Cerebellar nuclear complex (tissue), 1 donor: ENCODE results near the gene APOC4.
A peak's percentile ranks its signal among the peaks of the same experiment; 100 is the strongest.
"Not testable (repeated sequence)": the region's sequence is repeated elsewhere in the genome, so short reads cannot be mapped to it uniquely, and the experiment has no call there.

Source experiments
- DNase-seq, 2 experiments: peaks; one replicate each; lab custom pipeline; 2025; lab: John Stamatoyannopoulos, UW

The APOC4 gene, protein sequence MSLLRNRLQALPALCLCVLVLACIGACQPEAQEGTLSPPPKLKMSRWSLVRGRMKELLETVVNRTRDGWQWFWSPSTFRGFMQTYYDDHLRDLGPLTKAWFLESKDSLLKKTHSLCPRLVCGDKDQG

GRCh38 chr19:44942067-44942571 lies at the start of gene APOC4:
APOC4 (plus strand) TSS chr19:44942237; CDS start chr19:44942278, 41 bp downstream.
- no peak for DNase-seq

GRCh38 chr19:44892932-44893331 lies 49.1 kb upstream of the APOC4 start:
- no peak for DNase-seq

GRCh38 chr19:44893332-44894051 lies 48.5 kb upstream of the APOC4 start:
- no peak for DNase-seq

DNA sequence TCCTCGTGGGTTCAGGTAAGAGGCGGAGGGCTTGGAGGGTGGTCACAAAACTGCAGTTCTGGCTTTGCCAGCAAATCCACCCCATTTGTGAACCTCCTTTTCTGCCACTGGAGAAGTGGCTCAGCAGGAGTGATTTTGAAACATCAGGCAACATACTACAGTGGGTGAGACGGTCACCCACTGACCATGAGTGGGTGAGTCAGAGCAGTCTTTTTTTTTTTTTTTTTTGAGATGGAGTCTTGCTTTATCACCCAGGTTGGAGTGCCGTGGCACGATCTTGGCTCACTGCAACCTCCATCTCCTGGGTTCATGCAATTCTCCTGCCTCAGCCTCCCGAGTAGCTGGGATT lies 48.0 kb upstream of the APOC4 start:
- no peak for DNase-seq

DNA sequence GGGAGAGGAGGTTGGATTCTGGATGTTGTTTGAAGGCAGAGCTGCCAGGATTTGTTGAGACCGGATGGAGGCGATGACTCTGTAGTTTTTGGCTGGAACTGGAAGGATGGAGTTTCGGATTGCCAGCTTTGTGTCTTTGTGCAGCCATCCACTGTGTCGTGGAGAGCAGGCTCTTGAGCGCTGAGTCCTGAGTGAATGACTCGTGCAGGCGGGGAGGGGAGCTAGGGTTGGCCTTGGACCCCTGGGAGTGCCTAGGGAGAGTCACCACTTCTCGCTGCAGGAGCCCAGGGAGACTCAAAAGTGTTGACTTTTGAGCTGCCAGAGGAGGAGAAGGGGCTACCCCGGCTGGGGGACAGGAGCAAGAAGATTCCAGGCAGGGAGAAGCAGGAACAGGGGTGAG lies 47.1 kb upstream of the APOC4 start:
- DNase-seq: no peak

- DNase-seq: no peak
Measured at GRCh38 chr19:44897835-44898234, 44.2 kb upstream of the APOC4 start.

- no peak for DNase-seq
Measured at GRCh38 chr19:44900328-44901244, 41.5 kb upstream of the APOC4 start.

DNA sequence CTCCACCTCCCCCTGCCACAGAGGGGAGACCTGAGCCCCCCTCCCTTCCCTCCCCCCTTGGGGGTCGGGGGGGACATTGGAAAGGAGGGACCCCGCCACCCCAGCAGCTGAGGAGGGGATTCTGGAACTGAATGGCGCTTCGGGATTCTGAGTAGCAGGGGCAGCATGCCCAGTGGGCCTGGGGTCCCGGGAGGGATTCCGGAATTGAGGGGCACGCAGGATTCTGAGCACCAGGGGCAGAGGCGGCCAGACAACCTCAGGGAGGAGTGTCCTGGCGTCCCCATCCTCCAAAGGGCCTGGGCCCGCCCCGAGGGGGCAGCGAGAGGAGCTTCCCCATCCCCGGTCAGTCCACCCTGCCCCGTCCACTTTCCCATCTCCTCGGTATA lies 38.8 kb upstream of the APOC4 start:
- no peak for DNase-seq

DNA sequence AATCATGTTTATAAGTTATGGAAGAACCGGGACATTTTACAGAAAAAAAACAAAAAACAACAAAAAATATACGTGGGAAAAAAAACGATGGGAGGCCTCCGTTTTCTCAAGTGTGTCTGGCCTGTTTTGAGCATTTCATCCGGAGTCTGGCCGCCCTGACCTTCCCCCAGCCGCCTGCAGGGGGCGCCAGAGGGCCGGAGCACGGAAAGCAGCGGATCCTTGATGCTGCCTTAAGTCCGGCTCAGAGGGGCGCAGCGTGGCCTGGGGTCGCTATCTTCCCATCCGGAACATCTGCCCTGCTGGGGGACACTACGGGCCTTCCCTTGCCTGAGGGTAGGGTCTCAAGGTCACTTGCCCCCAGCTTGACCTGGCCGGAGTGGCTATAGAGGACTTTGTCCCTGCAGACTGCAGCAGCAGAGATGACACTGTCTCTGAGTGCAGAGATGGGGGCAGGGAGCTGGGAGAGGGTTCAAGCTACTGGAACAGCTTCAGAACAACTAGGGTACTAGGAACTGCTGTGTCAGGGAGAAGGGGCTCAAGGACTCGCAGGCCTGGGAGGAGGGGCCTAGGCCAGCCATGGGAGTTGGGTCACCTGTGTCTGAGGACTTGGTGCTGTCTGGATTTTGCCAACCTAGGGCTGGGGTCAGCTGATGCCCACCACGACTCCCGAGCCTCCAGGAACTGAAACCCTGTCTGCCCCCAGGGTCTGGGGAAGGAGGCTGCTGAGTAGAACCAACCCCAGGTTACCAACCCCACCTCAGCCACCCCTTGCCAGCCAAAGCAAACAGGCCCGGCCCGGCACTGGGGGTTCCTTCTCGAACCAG lies 38.2 kb upstream of the APOC4 start:
- DNase-seq: peak in 1 of 2 experiments; percentile 2

DNA sequence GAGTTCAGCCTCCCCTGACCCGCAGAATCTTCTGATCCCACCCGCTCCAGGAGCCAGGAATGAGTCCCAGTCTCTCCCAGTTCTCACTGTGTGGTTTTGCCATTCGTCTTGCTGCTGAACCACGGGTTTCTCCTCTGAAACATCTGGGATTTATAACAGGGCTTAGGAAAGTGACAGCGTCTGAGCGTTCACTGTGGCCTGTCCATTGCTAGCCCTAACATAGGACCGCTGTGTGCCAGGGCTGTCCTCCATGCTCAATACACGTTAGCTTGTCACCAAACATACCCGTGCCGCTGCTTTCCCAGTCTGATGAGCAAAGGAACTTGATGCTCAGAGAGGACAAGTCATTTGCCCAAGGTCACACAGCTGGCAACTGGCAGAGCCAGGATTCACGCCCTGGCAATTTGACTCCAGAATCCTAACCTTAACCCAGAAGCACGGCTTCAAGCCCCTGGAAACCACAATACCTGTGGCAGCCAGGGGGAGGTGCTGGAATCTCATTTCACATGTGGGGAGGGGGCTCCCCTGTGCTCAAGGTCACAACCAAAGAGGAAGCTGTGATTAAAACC lies 37.5 kb upstream of the APOC4 start:
- DNase-seq: no peak

DNA sequence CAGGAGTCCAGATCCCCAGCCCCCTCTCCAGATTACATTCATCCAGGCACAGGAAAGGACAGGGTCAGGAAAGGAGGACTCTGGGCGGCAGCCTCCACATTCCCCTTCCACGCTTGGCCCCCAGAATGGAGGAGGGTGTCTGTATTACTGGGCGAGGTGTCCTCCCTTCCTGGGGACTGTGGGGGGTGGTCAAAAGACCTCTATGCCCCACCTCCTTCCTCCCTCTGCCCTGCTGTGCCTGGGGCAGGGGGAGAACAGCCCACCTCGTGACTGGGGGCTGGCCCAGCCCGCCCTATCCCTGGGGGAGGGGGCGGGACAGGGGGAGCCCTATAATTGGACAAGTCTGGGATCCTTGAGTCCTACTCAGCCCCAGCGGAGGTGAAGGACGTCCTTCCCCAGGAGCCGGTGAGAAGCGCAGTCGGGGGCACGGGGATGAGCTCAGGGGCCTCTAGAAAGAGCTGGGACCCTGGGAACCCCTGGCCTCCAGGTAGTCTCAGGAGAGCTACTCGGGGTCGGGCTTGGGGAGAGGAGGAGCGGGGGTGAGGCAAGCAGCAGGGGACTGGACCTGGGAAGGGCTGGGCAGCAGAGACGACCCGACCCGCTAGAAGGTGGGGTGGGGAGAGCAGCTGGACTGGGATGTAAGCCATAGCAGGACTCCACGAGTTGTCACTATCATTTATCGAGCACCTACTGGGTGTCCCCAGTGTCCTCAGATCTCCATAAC lies 36.4 kb upstream of the APOC4 start, which contains the start of gene APOE:
Gene APOE, plus strand, starts transcription at position 360 of the 724 bp plus-strand sequence. CDS start 829 bp downstream, outside the sequence.
- DNase-seq: no peak

GRCh38 chr19:44907613-44908012 lies 34.4 kb upstream of the APOC4 start:
- no peak for DNase-seq

GRCh38 chr19:44908074-44908835 lies 33.8 kb upstream of the APOC4 start:
- DNase-seq: no peak

DNA sequence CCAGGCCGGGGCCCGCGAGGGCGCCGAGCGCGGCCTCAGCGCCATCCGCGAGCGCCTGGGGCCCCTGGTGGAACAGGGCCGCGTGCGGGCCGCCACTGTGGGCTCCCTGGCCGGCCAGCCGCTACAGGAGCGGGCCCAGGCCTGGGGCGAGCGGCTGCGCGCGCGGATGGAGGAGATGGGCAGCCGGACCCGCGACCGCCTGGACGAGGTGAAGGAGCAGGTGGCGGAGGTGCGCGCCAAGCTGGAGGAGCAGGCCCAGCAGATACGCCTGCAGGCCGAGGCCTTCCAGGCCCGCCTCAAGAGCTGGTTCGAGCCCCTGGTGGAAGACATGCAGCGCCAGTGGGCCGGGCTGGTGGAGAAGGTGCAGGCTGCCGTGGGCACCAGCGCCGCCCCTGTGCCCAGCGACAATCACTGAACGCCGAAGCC lies 33.2 kb upstream of the APOC4 start:
- DNase-seq: no peak

- no peak for DNase-seq
Measured at GRCh38 chr19:44909775-44910174, 32.3 kb upstream of the APOC4 start.

DNA sequence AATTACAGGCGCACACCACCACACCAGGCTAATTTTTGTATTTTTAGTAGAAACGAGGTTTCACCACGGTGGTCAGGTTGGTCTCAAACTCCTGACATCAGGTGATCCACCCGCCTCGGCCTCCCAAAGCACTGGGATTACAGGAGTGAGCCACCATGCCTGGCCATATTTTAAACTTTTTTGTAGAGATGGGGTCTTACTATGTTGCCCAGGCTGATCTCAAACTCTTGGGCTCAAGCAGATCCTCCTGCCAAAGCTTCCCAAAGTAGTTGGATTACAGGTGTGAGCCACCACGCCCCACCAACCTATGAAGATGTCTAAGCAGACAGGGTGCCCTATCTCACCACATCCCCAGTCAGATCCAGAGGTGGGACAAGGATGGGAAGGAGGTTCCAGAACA lies 30.1 kb upstream of the APOC4 start:
- not testable (repeated sequence) for DNase-seq

- no peak for DNase-seq
Measured at GRCh38 chr19:44912854-44913253, 29.2 kb upstream of the APOC4 start.

DNA sequence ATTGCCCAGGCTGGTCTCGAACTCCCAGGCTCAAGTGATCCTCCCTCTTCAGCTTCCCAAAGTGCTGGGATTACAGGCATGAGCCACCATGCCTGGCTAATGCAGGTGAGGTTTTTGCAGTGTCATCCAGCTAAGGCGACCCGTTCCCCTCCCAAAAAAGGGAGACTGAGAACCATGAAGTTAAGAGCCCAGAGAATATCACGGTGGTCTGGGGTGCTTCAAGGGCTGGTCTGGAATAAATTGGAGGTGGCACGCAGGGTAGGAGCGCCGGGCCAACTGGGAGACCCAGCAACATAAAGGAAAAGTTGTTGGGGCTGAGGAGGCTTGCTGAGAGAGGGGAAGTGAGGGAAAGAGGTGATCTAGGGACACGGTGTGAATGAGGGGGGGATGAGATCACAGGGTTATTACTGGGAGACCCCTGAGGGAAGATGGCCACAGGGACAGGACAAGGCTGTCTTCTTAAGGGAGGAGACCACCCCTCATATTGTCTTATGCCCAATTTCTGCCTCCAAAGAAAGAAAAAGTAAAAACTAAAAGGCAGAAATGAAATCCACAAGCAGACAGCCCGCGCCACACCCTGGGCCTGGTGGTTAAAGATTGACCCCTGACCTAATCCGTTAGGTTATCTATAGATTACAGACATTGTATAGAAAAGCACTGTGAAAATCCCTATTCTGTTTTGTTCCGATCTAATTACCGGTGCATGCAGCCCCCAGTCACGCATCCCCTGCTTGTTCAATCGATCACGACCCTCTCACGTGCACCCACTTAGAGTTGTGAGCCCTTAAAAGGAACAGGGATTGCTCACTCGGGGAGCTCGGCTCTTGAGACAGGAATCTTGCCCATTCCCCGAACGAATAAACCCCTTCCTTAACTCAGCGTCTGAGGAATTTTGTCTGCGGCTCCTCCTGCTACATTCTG lies 28.3 kb upstream of the APOC4 start:
- DNase-seq: not testable (repeated sequence)
